Smooth muscle cell (in vitro differentiated cells): ENCODE results near the gene GMFB. TPM values are rescaled to one million over a fixed set of nuclear protein-coding genes. Genes with fewer than 3 reads are reported as not detected.
"Not testable (repeated sequence)": the region's sequence is repeated elsewhere in the genome, so short reads cannot be mapped to it uniquely, and the experiment has no call there.

ENCODE experiments used
- DNase-seq: peaks from one replicate; lab custom pipeline; 2025; ENCODE audit not compliant: unreplicated experiment; lab: John Stamatoyannopoulos, UW
- H2AFZ ChIP-seq: fragments of 200-600 bp; sonication (generic); 2 replicates; pipeline ENCODE4 v1.6.0; 2016; ENCODE audit warnings: antibody characterized with exemption, low read depth, mild to moderate bottlenecking
- H3F3A ChIP-seq: fragments of 200-600 bp; sonication (generic); 2 replicates; pipeline ENCODE4 v1.6.0; 2017; ENCODE audit warnings: antibody characterized with exemption, low read depth
- H3K27ac ChIP-seq: fragments of 200-600 bp; sonication (generic); 2 replicates; pipeline ENCODE4 v1.5.1; 2016; ENCODE audit warnings: low read depth, mild to moderate bottlenecking
- H3K27me3 ChIP-seq: fragments of 200-600 bp; sonication (generic); 2 replicates; pipeline ENCODE4 v1.6.1; 2016; ENCODE audit warnings: low read depth, mild to moderate bottlenecking
- H3K36me3 ChIP-seq: fragments of 200-600 bp; sonication (generic); 2 replicates; pipeline ENCODE4 v1.5.1; 2016; ENCODE audit warnings: low read depth
- H3K4me1 ChIP-seq: fragments of 200-600 bp; sonication (generic); 2 replicates; pipeline ENCODE4 v1.5.1; 2016; ENCODE audit warnings: low read depth
- H3K4me2 ChIP-seq: fragments of 200-600 bp; sonication (generic); 2 replicates; pipeline ENCODE4 v1.6.0; 2016; ENCODE audit warnings: mild to moderate bottlenecking
- H3K4me3 ChIP-seq: fragments of 200-600 bp; sonication (generic); 2 replicates; pipeline ENCODE4 v1.5.1; 2016; ENCODE audit warnings: mild to moderate bottlenecking
- H3K79me2 ChIP-seq: fragments of 200-600 bp; sonication (generic); 2 replicates; pipeline ENCODE4 v1.6.0; 2016; ENCODE audit warnings: low read depth, mild to moderate bottlenecking
- H3K9ac ChIP-seq: fragments of 200-600 bp; sonication (generic); 2 replicates; pipeline ENCODE4 v1.6.0; 2016; ENCODE audit warnings: low read depth
- H3K9me3 ChIP-seq: fragments of 200-600 bp; sonication (generic); replicated peaks from 2 replicates; pipeline ENCODE4 v1.5.1; 2016; ENCODE audit warnings: low read depth
- H4K20me1 ChIP-seq: fragments of 200-600 bp; sonication (generic); 2 replicates; pipeline ENCODE4 v1.6.0; 2016; ENCODE audit warnings: low read depth
- CTCF ChIP-seq: fragments of 200-600 bp; sonication (generic); IDR thresholded peaks from 2 replicates; pipeline ENCODE4 v1.5.1; 2017; ENCODE audit warnings: borderline replicate concordance, mild to moderate bottlenecking, antibody characterized with exemption; ENCODE audit not compliant: insufficient read depth, poor library complexity, severe bottlenecking
- WGBS: methylation state at CpG from one replicate; pipeline ENCODE4 v1.1.7; 2016; ENCODE audit warnings: low lambda C conversion rate; 5-methylcytosine and 5-hydroxymethylcytosine counted together
- polyA plus RNA-seq: library from polyadenylated mRNA; unstranded; fragments of >200 nt; fragmentation: Nextera tagmentation; extraction: Ambion mirVana; gene quantifications from 2 replicates; pipeline ENCODE4 v1.2.1, GENCODE V29; 2016
- total RNA-seq: library from RNA; depleted of rRNA; stranded (reverse); fragments of >200 nt; gene quantifications from 2 replicates; pipeline ENCODE4 v1.2.3, GENCODE V29; 2014

GMFB gene
- total and polyA plus RNA-seq, 2 experiments from 2014 or later, result 25.7 to 73.5 TPM

DNA sequence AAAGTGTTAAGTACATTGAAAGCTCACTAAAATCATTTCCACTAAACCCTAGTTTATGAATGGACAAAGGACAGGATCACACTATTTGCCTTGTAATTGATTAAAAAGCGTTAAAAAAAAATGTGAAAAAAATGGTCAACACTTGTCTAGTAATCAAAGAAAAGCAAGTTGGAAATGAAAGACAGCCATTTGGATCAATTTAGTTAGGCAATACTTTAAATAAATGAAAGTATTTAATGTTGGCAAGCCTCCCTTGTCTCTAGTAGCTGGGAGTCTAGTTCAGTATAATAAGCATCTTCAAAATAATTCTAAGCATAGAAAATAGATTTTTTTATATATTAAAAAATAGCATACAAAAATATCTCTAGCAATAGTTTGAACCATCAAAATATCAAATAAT, 33.4 kb downstream of the GMFB start:
- TF ChIP-seq CTCF, result no peak
- Histone ChIP-seq H3K27ac (no peak overlapping the region), H2AFZ (no peak overlapping the region), H3K4me1 (no peaks in the 10 kb centered on the region), H3K9me3 (no peaks in the 10 kb centered on the region), H3K79me2 (no peaks in the 10 kb centered on the region), H3F3A (no peaks in the 10 kb centered on the region), H3K4me2 (no peak overlapping the region), H3K9ac (no peak overlapping the region), H3K4me3 (no peak overlapping the region), H3K27me3 (no peaks in the 10 kb centered on the region), H4K20me1 (no peaks in the 10 kb centered on the region), H3K36me3 (no peaks in the 10 kb centered on the region)
- 93% methylated on average over 1 of the region's 1 CpG for WGBS
- no peak for DNase-seq

DNA sequence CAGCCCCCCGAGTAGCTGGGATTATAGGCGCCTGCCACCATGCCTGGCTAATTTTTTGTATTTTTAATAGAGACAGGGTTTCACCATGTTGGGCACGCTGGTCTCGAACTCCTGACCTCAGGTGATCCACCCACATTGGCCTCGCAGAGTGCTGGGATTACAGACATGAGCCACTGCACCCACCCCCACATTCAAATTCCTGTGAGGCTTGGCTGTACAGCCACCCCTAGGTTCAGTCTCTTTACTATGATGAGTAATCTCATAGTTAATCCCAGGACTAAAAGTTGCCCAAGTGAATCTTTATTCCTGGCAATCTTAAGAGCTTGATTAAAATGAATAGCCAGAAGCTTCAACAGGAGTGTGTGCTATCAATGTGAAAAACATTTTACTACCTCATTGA, 34.8 kb downstream of the GMFB start:
- not testable (repeated sequence) for H3K4me2 ChIP-seq, H3K79me2 ChIP-seq, H2AFZ ChIP-seq, H4K20me1 ChIP-seq, H3K4me3 ChIP-seq, DNase-seq, H3K9ac ChIP-seq, H3K4me1 ChIP-seq, H3K9me3 ChIP-seq, H3K27me3 ChIP-seq, H3K36me3 ChIP-seq, H3F3A ChIP-seq
- peak overlapping the region; percentile 32 for H3K27ac ChIP-seq
- 58% methylated on average over 5 of the region's 5 CpGs for WGBS

GRCh38 chr14:54453252-54453651, 35.5 kb downstream of the GMFB start:
- Histone ChIP-seq H2AFZ (no peak overlapping the region), H3F3A (no peaks in the 10 kb centered on the region), H3K79me2 (no peaks in the 10 kb centered on the region), H3K27ac (no peak overlapping the region), H3K9me3 (no peaks in the 10 kb centered on the region), H3K4me1 (no peaks in the 10 kb centered on the region), H3K9ac (no peak overlapping the region), H3K36me3 (no peaks in the 10 kb centered on the region), H3K27me3 (no peaks in the 10 kb centered on the region), H4K20me1 (no peaks in the 10 kb centered on the region), H3K4me2 (no peak overlapping the region), H3K4me3 (no peak overlapping the region)
- DNase-seq, result no peak
- WGBS, result 100% methylated on average over 3 of the region's 3 CpGs
- TF ChIP-seq CTCF, result no peak

DNA sequence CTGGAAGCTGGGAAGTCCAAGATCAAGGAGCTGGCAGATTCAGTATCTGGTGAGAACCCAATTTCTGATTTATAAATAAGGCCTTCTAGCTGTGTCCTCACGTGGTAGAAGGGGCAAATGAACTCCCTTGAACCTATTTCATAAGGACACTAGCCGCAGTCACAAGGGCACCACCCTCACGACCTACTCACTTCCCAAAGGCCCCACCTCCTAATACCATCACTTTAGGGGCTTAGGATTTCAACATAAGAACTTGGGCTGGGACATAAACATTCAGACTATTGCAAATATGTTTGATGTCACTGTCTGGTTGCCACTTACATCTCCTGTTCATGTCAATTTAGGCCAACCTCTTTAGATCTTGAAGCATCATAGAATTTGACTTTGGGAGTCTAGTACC, 36.8 kb downstream of the GMFB start:
- Histone ChIP-seq H3K27ac (no peak overlapping the region), H2AFZ (no peak overlapping the region), H3K4me1 (no peaks in the 10 kb centered on the region), H3K27me3 (no peaks in the 10 kb centered on the region), H3K4me2 (no peak overlapping the region), H3K9me3 (no peaks in the 10 kb centered on the region), H3F3A (no peaks in the 10 kb centered on the region), H3K4me3 (no peak overlapping the region), H3K36me3 (no peaks in the 10 kb centered on the region), H4K20me1 (no peaks in the 10 kb centered on the region), H3K9ac (no peak overlapping the region), H3K79me2 (no peaks in the 10 kb centered on the region)
- no peak for TF ChIP-seq CTCF
- DNase-seq, result no peak
- WGBS, result 89% methylated on average over 3 of the region's 3 CpGs
